ENCODE results near the gene TXNDC11.

TXNDC11 gene

DNA sequence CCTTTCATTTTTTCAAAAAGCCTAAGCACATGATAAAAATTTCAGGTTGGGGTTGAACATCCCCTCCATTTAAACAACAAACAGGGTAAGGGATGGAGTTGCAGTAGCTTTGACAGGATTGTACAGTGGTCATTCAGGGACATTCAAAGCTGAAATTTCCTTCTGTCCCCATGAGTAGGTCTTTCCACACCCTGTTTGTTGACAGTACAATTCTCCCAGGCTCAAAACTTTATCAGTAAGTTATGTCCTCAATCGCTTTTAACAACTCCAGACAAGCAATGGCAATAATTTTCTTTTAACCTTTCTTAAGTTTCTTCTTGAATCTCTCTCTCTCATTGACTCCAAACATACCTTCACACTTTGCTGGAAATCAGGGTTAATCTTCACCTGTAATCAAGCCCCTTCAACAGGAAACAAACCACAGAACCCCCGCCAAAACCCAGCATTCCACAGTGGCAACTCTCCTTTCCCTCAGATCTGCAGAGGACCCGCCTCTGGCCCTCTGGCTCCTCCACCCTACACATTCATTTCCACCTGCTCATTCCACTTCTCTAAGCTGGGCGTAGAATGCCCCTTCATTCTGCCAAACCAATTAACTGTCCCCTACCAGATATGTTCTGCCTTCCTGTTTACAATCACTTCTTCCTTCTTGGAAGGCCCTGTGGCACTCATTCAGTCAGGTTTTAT, 20.7 kb downstream of the TXNDC11 start:
- in situ Hi-C loops (cut with MboI; ENCODE audit: low sequenced_read_pairs): no loop called here

DNA sequence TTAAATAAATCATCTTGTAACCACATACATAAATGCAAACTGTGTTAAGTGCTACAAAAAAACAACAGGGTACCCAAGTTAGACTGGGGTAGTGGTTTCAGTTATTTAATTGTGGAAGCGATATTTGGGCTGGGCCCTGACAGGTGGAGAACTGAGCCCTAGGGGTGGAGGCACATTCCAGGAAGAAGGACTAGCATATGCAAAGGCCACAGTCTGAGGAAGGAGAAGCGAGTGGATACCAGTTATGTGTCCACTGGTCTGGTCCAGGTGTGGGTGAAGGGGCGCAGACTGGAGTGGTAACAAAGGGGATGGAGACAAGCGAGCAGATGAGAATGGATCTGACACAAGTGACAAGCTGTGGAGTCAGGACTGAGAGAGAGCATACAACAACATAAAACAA, 22.9 kb downstream of the TXNDC11 start:
- in situ Hi-C loops (cut with MboI; ENCODE audit: low sequenced_read_pairs): no loop called here

DNA sequence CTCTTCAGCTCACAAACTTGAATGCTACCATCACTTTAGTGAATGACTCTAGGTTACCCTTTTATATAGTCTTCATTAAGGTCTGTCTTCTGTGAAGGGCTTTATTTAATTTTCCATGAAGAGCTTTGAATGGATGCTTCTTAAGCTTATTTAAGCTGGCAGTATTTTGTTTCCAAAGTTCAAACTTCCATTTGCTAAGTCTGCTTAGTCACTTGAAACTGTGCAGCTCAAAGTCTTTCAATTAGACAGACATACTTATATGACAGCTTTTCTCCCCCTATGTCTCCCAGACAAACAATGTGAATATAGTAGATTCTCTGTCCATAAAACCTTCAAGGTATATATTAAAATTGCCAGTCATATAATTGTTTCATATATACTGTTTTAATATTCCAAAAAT, 23.5 kb downstream of the TXNDC11 start:
- in situ Hi-C loops (cut with MboI; ENCODE audit: low sequenced_read_pairs): no loop called here

DNA sequence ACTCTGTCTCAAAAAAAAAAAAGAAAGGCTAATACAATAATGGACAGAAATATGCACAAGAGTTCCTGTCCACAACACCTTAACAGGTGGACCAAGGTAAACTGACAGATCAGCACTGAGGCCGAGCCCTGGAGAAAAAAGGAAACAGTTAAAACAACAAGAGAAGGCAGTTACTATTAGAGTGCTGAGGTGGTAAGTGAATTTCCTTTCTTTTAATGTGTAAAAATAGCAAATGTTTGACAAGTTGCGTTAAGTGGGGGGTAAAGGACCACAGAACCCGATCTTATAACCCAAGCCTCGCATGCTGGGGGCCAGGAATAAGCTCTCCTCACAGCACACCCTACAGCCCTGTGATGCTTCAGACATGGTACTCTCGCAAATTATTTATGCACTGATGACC, 24.8 kb downstream of the TXNDC11 start:
- in situ Hi-C loops (cut with MboI; ENCODE audit: low sequenced_read_pairs): no loop called here

DNA sequence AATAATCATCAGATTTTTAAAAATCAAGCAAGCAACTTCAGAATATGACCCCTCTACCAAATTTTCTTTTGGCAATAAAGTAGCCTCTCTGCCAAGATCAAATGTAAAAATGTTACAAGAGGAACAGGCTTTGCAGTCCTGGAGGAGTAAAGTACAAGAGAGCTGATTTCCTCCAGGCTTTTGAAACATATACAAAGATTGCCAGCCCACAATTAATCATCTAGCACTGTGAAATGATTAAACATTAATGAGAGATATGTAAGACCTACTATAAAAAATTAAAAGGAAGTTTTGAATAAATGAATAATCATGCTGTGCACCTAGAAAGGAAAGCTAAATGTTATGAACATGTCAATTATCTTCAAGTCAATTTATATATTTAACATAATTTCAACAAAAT, 26.3 kb downstream of the TXNDC11 start:
- in situ Hi-C loops (cut with MboI; ENCODE audit: low sequenced_read_pairs): no loop called here

DNA sequence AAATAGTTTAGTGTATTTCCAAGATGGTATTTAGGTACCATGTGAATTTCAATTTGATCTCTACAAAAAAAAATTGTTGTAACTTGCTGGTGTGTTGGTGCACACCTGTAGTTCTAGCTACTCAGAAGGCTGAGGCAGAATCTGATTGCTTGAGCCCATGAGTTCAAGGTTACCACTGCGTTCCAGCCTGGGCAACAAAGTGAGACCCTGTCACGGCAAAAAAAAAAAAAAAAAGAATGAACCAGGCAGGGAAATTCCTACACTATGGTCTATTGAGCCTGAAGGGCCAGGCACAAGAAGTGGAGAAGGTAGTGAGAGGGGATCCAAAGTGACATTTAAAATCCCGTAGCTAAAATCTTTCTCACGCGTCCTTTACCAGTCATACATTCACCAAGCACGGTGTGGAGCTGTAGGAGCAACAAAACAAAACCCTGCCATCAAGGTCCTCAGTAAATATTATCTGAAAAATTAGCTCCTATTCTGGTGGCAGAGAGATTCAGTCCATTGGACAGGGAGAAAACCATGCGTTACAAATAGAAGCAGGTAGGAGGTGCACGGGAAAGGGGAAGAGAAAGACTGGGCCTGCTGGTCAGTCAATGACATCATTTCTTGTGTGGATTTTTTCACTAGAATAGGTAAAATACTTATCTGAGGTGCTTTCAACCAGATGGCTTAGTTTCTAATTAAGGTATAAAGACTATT, 27.3 kb downstream of the TXNDC11 start:
- in situ Hi-C loops (cut with MboI; ENCODE audit: low sequenced_read_pairs): no loop called here

DNA sequence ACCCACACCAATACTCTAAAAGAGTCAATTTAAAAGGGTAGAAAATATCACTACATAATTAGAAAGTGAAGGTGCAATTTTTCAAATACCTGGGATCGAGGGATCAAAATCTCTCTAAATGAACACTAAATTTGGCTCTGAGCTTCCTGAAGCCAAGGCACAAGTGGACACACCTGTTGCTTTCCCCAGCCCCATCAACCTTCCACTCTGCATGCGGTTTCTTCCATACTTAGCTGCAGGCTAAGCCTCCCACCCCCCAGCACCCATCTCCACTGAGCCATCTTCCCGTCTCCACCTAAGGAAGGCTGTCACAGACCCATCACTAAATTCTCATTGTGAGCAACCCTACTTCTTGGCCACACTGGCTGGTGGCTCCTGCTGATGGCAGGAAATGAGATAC, 30.5 kb downstream of the TXNDC11 start:
- in situ Hi-C loops (cut with MboI; ENCODE audit: low sequenced_read_pairs): no loop called here

DNA sequence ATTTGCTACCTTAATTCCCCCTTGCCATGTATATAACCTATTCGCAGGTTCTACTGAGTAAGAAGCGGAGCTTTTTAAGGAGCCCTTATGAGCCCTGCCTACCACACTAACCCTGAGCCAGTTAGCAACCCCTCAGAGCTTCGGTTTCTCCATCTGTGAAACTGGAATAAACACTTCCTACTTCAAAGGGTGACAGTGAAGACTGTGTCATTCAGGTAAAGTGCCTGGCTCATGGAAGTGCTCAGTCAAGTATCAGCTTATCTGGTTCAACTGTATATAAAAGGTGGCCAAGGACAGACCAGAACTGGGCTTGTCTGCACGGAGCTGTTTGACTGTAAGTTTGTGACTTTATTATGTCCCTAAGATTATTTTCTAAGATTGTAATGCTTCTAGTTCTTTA, 31.0 kb downstream of the TXNDC11 start:
- in situ Hi-C loops (cut with MboI; ENCODE audit: low sequenced_read_pairs): no loop called here

DNA sequence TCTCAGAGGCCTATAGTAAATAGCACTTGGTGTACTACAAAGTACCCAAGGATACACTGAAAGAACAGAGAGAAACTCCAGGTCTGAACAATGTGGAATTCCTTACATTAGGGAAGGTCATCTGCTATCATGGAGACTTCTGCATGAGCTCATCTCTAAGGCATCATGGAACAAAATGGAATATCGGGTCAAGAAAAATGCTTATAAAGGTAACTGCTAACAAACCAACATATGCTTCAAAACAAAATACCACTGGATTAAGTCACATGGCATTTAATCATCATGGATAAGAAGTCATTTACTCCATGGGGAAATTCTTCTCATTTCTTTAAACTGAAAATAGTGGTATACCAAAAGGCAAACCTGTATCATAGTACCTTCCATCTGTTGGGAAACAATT, 34.2 kb downstream of the TXNDC11 start:
- in situ Hi-C loops (cut with MboI; ENCODE audit: low sequenced_read_pairs): no loop called here

DNA sequence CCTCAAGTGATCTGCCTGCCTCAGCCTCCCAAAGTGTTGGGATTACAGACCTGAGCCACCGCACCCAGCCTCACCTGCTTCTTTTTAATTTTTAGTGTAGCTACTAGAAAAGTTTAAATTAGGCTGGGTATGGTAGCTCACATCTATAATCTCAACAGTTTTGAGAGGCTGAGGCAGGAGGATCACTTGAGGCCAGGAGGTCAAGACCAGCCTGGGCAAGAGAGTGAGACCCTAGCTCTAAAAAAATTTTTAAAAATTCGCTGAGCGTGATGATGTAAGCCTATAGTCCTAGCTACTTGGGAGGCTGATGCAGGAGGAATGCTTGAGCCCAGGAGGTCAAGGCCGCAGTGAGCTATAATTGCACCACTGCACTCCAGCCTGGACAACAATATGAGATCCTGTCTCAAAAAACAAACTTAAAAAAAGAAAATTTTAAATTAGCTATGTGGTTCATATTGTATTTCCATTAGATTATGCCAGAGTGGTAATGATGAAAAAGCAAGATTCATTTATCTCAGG, 34.9 kb downstream of the TXNDC11 start:
- in situ Hi-C loops (cut with MboI; ENCODE audit: low sequenced_read_pairs): no loop called here

DNA sequence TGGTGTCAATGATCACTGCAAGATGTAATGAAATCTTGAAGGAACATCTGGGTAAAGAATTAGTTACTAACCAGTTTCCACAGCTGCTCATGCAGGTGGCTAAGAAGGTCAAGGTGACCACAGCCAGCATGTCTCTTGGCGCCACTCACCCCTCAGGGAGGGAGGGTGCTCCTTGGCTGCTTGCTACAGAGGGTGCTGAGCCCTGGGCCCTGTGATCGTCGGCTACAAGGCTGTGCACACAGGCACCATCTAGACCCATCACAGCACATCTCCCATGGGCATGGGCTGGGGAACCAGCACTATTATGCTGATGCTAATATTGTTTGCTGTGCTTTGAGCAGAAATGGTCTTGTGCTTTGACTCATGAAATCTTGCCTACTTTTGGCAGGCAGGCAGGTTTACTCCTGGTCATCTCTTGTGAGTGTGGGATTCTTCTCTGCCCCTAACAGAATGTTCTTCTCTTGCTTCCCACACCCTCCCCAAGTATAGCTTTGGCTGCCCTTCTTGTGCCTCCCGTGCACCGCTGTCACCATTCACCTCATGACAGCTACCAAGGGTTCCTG, 36.4 kb downstream of the TXNDC11 start:
- in situ Hi-C loops (cut with MboI; ENCODE audit: low sequenced_read_pairs): no loop called here

DNA sequence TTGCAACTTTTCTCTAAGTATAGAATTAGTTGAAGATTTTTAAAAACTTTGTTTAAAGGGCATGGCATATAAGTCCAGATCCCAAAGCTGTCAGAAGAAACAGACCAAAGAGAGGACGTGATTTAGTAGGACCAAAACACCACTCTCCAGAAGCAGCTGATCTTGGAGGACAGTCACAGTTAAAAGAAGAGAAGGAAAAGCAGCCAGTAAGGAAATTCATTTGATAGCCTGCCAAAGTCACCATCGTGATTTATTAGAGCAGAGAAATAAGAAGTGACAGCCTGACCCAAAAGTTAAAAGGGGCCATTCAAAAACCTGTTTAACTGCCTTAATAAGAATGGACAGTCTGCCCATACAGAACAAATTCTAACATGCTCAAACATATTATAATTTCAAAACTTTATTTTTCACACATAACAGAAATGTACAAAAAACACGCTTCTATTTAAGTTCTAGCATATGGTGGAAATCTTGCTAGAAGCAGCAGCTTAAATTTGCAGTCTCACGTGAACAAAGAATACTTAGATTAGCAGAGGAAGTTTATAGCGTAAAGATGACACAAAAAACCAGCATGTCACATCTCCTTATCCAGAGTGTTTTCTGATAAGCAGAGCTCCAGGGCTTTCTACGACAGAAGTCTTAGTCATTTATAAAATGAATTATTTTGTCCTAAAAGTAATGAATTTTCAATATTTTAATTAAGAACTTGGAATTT, 37.2 kb downstream of the TXNDC11 start:
- in situ Hi-C loops (cut with MboI; ENCODE audit: low sequenced_read_pairs): no loop called here

DNA sequence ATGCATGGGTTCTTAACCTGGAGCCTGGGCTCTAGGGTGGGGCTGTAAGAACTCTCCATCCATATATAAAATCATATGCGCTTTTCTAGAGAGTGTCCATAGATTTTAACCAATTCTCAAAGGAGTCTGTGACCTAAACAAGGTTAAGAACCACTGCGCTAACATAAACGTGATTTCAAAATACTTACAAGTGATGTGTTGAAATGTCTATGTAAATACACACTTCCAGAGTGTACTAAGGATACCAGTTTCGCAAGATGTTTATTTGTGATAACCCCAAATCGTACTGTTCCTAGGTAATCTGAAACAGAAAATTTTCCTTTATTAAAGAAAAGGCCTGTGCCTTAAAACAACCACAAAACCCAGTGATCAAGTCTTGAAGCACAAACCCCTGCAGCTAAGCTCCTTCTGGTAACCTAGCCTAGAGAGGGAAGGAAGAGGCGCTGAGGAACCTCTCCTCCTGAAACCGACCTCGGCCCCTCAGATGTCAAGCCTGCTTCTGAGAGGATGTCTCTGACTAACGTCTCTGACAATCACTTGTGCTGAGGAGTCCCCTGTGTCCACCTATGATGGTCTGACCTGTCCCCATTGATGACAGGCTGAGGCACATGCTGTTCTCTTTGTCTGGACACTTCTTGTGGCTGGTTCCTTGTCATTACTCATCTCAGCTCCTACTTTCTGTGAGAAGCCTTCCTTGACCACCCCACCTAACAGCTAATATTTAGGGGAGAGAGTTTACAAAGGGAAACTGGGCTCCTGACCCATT, 42.2 kb downstream of the TXNDC11 start:
- in situ Hi-C loops (cut with MboI; ENCODE audit: low sequenced_read_pairs): no loop called here

DNA sequence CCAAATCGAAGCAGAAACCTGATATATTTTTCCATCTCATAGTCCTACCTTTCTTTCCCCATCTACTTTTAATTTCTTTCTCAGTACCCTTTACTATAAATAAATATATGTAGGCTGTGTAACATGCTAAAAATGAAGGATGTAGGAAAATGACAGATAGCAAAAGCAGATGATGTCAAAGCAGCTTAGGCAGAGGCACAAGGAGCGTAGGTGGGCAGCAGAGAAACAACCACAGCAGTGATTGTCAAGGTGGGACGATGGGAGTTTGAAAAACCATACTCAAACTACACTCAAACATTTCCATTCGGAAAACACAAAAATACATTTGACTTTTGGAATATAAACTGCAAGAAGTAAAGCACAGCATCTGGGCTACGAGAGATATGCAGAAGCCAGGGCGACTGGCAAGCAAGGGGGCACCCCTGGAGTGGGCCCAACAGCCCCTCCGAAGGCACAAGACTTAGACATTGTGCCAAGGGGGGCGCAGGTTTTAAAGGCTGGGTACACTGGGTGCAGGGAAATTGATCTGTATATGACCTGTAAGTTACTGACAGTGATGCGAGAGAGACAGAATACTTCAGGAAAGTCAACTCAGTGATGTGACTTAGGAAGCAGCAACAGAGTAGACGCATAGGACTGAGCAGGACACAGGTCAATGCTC, 43.3 kb downstream of the TXNDC11 start:
- in situ Hi-C loops (cut with MboI; ENCODE audit: low sequenced_read_pairs): no loop called here

DNA sequence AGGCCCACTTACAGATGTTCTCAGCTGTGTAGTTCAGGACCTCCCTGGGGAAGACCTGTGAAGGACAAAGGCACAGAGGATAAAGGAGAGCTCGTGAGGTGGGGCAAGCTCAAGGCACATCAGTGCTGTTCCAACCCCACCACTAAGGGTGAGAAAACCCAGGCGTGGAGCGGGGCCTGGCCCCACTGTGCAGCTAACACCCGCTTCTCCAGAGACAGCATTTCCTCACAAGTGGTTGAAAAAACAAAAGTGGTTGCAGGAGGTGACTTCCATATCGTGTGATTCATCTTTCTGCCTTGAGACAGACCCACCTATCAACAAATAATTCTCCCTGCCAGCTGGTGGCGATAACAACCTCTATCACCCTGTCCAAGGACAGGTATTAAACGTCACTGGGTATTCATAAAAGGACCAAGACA, 44.4 kb downstream of the TXNDC11 start:
- in situ Hi-C loops (cut with MboI; ENCODE audit: low sequenced_read_pairs): no loop called here

DNA sequence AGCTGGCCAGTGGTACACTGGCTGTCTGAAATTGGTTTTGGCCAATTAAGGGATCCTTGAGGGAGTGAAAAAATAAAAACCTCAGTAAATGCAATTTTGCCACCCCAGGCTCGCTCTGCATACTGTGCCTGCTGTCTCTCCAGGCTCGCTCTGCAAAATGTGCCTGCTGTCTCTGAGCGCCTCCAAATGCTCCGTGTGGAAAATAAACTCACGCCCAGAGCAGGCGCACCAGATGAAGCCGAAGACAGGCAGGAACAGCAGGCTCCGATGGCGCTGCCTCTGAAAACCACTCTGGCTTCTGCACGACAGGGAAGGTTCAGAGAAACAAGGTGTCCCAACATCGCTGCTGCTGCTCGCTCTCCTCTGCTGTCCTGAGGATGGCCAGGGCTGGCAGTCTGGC, 45.3 kb downstream of the TXNDC11 start:
- in situ Hi-C loops (cut with MboI; ENCODE audit: low sequenced_read_pairs): no loop called here

DNA sequence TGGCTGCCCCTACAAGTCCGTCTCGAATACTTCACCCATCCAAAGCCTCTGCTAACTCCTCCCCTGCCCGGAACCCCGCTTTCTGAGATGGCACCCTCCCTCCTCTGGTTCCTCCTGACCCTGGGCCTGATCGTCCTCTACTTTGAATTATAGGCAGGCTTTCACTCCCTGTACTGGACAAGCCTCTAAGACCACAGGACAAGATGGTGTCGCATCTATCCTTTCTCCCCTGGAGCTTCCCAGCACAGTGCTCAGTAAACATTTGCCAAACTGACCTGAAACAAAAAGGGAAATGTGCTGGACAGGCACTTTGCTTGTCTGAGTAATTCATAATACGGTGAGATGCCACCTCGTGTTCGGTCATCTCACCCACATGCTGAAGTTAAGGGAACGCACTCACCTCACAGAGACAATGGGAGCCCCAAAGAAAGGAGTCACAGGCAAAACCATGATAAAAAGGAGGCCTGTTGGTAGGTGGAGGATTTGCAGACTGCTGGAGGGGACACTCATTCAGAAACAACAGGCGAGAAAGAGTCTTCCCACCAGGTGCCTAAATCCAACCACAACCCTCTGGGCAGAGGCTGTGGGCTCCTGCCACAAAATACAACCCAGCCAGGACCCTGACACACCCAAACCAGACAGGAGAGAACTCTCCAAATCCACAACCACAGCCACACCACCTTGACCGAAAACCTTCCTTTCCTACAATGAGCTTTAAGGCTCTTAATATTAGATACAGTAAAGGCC, 46.2 kb downstream of the TXNDC11 start:
- in situ Hi-C loops (cut with MboI; ENCODE audit: low sequenced_read_pairs): no loop called here

DNA sequence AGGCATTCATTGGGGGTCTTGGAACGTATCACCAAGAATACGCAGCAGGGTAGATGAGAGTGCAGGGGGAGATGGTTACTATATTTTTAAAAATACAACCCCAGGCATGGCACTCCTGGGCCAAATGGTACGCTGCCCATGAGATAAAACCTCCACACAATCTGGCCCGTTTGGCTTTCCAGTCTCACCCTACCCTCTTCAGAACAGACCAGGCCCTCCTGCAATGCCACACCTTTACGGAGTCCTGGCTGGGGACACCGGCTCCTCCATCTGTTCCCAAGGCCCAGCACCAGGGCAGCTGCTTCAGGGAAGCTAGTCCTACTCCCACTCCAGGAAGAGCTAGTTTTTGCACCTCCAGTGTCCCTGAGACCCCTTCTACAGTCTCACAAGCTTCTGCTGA, 50.0 kb downstream of the TXNDC11 start:
- in situ Hi-C loops (cut with MboI; ENCODE audit: low sequenced_read_pairs): no loop called here

DNA sequence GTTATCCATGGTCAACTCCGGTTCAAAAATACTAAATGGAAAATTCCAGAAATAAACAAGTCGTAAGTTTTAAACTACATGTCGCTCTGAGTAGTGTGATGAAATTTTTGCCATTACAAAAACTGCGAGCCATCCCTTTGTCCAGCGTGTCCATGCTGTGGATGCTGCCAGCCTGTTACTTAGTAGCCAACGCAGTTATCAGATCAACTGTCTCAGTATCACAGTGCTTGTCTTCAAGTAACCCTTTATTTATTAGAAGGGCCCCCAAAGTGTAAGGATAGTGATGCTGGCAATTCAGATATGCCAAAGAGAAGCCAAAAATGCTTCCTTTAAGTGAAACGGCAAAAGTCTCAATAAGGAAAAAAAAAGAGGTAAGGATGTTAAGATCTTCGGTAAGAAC, 50.5 kb downstream of the TXNDC11 start:
- in situ Hi-C loops (cut with MboI; ENCODE audit: low sequenced_read_pairs): no loop called here

DNA sequence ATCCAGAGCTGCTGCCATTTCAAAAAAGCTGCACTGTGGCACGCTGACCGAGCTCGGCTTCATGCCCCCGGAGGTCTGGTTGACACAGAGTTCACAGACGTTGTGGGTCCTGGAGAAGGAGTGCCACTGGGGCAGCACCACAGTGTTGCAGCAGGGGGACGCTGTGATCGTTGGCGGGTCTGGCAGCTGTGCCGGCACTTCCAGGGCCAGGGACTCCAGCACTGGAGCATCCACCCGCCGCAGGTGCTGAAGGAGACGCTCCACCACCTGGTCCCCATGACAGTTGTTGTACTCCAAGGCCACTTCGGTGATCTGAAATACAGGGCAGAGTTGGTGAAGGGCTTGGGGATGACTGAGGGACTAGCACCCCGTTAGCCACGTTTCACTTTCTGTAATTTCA, 50.9 kb downstream of the TXNDC11 start:
- in situ Hi-C loops (cut with MboI; ENCODE audit: low sequenced_read_pairs): no loop called here
